Right lung (tissue), 5 donors: ENCODE results near the gene JUND. TPM values are rescaled to one million over a fixed set of nuclear protein-coding genes. Genes with fewer than 3 reads are reported as not detected.

ENCODE experiments used
- DNase-seq, 2 donors: peaks; one replicate each; pipeline ENCODE4 v3.0.0-alpha.2; 2013
- polyA plus RNA-seq, 5 donors: library from polyadenylated mRNA; unstranded; fragments of 120-200 nt; gene quantifications; one replicate each; pipeline versions ENCODE4 v1.2.1 to v1.2.3, GENCODE V29; 2013; ENCODE audit warnings: inconsistent platforms in 1 of 5, low replicate concordance in 1 of 5; ENCODE audit not compliant: insufficient read length in 5 of 5, insufficient read depth in 1 of 5

Gene JUND
- polyA plus RNA-seq, 5 donors: 44.7 to 152 (median 94.6) TPM

GRCh38 chr19:18310118-18310909 is 28.9 kb upstream of the JUND start:
- DNase-seq: no peak

DNA sequence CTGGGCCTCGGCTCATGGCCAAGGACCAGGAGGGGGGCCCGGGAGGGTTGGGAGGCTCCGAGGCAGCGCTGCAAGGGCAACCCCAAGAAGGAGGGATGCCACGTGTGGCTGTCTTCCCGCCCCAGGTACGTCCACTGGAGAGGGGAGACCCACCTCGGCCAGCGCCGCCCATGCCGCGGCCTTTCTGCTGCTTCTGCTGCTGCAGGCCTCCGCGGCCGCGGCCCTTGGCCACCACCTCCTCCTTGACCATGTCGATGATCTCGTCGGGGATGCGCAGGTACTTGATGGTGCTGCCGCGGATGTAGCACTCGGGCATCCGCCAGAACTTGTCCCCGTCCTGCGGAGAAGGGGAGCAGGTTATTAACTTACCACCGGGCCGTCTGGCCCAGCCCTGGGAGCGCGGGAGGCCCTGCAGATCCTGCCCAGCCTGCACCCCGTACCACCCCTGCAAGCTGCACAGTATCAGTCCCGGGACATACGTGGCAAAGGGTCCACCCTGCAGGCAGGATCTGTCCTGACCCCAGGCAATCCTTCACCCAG is 28.2 kb upstream of the JUND start:
- no peak for DNase-seq

GRCh38 chr19:18308948-18309325 is 27.5 kb upstream of the JUND start:
- no peak for DNase-seq

- DNase-seq: no peak
Measured at GRCh38 chr19:18308051-18308947, 26.9 kb upstream of the JUND start.

GRCh38 chr19:18307271-18307681 is 25.9 kb upstream of the JUND start:
- no peak for DNase-seq

DNA sequence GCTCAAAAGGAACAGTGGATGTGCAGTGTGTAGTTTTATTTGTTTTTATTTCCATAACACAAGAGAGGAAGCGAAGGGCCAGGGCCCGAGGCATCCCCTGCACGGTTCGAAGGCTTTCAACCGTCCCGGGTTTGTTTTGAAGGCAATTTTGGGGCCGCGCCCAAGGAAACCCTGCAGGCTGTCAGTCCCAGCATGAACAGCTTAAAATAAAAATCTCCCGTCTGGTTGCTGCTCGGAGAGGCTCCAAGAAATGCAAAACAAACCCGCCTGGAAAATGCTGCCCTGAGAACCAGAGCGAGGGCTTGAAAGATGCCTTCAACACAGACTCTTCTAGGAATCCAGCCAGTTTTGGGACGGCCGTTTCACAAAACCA is 25.5 kb upstream of the JUND start:
- DNase-seq: no peak

- no peak for DNase-seq
Measured at GRCh38 chr19:18306209-18306887, 24.9 kb upstream of the JUND start.

DNA sequence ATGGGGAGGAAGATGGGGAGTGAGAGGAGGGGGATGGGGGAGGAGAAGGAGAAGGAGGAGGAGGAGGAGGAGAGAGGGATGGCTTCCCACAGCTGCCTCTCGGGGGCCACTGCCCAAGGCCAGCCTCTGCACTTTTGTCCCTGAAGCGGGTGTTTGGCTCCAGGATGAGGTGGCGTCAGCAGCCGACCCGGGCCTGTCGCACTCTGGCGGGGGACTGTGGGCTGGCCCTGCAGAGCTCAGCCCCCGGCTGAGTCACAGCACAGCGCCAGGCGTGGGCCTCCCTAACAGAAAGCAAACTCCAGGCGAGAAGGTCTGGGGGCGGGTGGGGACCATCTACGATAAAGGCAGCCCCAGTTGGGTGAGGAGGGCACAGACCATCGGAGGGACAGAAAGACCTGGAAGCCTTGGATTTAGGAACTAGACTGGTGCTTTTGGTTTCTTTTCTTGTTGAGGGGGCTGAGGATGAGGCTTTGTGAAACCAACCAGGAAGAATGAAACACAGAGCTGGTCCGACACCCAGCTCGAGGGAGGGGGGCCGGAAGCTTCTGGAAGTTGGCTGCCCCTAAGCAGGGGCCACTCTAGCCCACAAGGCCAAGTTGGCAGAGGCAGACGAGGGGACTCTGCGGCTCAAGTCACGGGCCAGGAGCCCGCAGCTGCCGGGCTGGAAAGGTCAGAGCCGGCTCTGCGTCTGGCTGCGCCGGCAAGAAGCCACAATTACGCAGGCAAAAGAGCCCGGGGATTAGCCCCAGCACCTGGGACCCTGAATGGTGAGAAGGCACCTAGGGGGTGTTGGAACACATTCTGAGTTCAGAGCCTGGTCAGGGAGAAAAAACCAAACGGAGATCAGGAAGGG is 23.3 kb upstream of the JUND start:
- DNase-seq: peak; percentile 81 to 86

- DNase-seq: no peak
Measured at GRCh38 chr19:18304208-18304457, 22.7 kb upstream of the JUND start.

DNA sequence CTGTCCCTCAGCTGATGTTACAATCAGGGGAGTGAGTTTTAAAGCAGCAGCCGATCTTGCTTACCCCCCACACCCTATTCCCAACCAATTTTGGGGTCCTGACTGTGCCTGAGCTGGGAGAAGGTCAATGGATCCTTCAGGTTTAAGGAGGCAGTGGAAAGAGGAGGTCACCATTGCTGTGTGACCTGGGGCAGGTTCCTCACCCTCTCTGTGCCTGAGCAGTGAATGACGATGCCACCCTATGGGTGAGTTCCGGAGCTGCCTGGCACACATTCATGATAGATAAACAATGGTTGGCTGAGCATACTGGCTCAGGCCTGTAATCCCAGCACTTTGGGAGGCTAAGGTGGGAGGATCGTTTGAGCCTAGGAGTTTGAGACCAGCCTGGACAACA is 20.3 kb upstream of the JUND start:
- no peak for DNase-seq

GRCh38 chr19:18300930-18301717 is 19.7 kb upstream of the JUND start:
- no peak for DNase-seq

DNA sequence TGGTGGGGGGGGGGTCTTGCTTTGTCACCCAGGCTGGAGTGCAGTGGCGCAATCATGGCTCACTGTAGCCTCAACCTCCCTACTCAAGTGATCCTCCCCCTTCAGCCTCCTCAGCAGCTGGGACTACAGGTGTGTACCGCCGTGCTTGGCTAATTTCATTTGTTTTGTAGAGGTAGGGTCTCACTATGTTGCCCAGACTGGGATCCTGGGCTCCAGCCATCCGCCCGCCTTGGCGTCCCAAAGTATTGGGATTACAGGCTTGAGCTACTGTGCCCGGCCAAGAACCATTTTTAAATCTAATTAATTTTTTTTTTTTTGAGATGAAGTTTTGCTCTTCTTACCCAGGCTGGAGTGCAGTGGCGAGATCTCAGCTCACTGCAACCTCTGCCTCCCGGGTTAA is 18.2 kb upstream of the JUND start:
- no peak for DNase-seq

GRCh38 chr19:18298601-18299000 is 17.2 kb upstream of the JUND start:
- no peak for DNase-seq

- DNase-seq: no peak
Measured at GRCh38 chr19:18297308-18297707, 15.9 kb upstream of the JUND start.

DNA sequence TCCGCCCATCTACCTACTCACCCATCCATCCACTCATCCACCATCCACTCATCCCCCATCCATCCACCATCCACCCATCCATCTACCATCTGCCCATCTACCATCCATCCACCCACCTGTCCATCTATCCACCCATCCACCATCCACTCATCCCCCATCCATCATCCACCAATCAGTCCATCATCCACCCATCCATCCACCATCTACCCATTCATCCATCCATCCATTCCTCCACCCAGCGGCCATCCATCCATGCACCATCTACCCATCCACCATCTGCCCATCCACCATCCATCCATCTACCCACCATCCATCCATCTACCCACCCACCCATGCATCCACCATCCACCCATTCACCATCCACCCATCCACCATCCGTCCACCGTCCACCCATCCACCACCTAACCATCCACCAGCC is 13.6 kb upstream of the JUND start:
- no peak for DNase-seq

DNA sequence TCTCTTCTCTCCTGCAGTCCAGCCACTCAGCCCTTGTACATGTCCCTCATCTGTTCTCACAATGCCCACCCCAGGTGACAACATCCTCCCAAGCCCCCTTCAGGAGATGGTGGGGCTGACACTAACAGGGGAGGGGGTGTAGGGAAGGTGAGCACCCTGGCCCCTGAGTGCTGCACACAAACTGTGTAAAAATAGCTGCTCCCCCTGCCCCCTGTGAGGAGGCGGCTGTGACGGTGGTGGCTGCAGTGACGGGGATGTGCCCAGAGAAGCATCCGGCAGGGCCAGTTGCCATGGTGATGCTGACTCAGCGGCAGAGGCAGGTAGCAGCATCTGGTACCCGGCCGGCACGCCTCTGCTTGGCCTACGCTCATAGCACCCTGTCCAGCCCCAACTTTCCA is 13.0 kb upstream of the JUND start:
- no peak for DNase-seq

GRCh38 chr19:18293642-18294466 is 12.4 kb upstream of the JUND start:
- DNase-seq: no peak

GRCh38 chr19:18292810-18293641 is 11.6 kb upstream of the JUND start:
- DNase-seq: peak; percentile 85 to 86

DNA sequence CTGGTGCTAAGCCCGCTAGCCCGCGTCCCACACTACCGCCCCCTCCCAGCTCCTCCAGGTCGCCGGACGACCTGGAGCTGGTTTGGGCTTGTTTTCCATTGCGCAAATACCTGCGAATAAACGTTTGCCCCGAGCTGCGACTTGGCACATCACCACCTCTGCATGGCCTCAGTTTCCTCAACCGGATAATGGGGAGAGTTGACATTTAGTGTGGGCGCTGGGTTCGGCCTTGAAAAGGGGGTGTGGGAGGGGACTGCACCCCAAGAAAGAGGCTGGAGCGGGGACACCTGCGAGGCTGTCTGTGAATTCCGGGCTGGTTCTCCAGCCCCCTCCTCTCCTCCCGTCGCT is 11.0 kb upstream of the JUND start:
- DNase-seq: no peak
